GM18858 (cell line): ENCODE results near the gene TXNRD3.
"Not testable (repeated sequence)": the region's sequence is repeated elsewhere in the genome, so short reads cannot be mapped to it uniquely, and the experiment has no call there.

ENCODE experiments used
- ATAC-seq: cut with Tn5 transposase; IDR thresholded peaks from one replicate; pipeline ENCODE4 v1.9.1; 2021; ENCODE audit not compliant: unreplicated experiment

TXNRD3 gene

DNA sequence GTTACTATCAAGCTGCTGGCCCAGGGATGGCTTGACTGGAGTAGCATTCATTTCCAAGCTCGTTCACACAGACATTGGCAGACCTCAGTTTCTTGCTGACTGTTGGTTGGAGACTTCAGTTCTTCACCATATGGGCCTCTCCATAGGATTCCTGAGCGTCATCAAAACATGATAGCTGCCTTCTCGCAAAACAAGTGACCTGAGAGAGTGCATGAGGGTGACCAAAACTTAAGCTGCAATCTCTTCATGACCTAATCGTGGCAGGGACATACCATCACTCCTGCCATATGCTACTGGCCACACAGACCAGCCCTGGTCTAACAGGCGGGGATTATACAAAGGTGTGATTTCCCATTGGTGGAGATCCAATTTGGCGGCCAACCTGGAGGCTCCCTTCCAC lies 50.2 kb downstream of the TXNRD3 start:
- no peak for ATAC-seq

- ATAC-seq = no peak
Measured at GRCh38 chr3:126599101-126599500, 55.8 kb downstream of the TXNRD3 start.

- not testable (repeated sequence) for ATAC-seq
Measured at GRCh38 chr3:126595479-126595878, 59.4 kb downstream of the TXNRD3 start.

DNA sequence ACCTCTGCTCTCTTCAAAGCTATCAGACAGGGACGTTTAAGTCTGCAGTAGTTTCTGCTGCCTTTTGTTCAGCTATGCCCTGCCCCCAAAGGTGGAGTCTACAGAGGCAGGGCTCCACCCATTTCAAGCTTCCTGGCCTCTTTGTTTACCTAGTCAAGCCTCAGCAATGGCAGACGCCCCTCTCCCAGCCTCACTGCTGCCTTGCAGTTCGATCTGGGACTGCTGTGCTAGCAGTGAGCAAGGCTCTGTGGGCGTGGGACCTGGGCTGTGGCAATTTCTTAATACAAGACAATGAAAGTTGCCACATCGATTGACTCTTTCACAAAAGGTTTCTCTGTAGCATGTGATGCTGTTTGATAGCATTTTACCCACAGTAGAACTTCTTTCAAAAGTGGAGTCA lies 63.4 kb downstream of the TXNRD3 start:
- not testable (repeated sequence) for ATAC-seq

- no peak for ATAC-seq
Measured at GRCh38 chr3:126582311-126582710, 72.6 kb downstream of the TXNRD3 start.

GRCh38 chr3:126581569-126581968 lies 73.4 kb downstream of the TXNRD3 start:
- ATAC-seq = no peak

DNA sequence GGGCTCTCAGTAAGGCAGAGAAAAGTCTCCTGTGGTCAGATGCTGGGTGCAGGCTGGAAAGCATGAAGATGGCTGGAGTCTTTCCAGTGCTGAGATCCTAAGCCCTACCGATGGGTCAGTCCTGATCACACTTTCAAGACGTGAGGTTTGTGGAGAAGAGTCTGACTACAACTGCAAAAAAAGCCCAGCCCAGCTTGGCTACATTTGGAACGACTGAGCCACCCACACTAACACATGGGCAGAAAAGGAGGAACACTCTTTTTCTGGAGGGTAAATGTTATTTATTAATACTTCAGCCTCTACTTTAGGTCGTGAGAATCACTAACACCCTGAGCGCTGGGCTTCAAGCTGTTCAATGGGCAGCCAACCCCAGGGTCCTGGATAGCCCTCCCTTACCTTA lies 74.2 kb downstream of the TXNRD3 start:
- ATAC-seq = no peak

- ATAC-seq = no peak
Measured at GRCh38 chr3:126578702-126579101, 76.2 kb downstream of the TXNRD3 start.

DNA sequence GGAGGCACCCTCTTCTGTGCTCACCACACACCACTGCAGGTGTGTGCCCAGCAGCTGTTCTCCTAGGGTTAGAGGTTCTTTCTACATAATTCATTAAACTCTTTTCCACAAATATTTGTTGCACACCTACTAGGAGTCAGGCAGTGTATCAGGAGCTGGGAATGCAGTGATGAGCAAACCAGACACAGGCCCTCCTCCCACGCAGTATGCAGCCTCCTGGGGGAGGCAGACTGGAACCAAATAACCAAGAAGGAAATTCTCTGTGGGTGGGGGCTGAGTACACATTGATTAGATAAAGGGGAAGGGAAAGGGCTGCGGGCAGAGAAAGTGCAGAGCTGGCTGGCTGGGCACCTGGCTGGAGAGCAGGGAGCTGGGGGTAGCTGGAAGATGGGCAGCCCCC lies 77.7 kb downstream of the TXNRD3 start:
- no peak for ATAC-seq

- ATAC-seq = no peak
Measured at GRCh38 chr3:126573492-126574117, 81.3 kb downstream of the TXNRD3 start.

DNA sequence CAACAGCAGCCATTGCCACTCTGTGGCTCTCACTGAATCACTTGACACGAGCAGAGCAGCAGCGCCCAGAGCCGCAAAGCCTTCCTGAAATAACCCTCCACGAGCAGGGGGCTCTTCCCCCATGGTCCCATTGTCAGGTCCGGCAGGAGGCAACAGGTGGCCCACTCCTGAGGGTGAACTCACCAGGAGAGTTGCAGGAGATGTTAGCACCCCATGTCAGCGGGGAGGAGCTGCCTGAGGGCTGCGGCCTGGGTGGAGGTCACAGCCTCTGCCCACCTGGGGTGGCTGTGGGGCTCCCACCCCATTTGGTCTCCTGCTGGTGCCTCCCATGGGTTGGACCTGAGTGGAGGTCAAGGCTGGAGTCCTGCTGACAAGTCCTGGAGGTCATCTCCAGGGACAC lies 83.8 kb downstream of the TXNRD3 start:
- ATAC-seq = no peak

DNA sequence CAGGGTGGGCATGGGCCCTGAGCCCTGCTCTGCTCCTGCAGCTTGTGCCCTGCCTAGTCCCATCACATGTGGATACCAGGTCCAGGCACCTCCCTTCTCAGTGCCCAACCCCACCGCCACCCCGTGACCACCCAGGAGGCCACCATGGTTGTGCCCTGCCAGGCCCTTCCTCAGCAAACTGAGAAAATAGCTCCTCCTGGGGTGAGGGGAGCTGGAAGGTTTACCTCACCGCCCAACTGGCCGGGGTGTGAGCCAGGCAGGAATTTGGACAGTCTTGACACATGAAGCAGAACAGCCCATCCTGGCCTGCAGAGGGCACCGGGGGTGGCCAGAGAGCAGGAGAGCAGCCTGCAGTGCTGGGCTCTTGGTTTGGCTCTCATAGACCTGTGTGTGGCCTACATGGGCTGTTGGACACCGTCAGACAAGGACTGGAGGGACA lies 84.8 kb downstream of the TXNRD3 start:
- ATAC-seq = no peak

DNA sequence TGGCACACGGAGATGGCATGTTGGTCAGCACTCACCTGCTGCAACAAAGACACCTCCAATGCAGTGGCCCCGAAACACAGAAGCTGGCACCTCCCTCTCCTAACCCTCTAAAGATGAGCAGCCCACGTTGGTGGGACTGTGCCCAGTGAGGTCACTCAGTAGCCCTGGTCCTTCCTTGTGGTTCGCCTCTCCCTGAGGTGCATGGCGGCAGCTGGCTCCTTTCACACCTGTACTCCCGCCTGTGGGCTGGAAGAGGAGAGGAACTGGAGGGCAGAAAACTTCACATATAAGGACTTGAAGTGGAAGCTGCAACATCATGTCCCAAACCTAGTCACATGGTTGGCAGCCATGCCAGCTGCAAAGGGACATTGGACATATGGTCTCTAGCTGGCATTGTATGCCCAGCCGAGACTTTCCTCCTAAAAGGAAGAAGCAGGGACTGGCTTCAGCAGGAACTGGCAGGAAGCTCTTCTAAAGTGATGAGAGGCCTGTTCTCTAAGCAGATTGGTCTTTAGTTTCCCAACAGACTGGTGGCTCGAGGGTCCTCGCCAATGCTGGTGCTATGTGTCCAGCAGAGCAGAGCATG lies 85.4 kb downstream of the TXNRD3 start:
- ATAC-seq = no peak

DNA sequence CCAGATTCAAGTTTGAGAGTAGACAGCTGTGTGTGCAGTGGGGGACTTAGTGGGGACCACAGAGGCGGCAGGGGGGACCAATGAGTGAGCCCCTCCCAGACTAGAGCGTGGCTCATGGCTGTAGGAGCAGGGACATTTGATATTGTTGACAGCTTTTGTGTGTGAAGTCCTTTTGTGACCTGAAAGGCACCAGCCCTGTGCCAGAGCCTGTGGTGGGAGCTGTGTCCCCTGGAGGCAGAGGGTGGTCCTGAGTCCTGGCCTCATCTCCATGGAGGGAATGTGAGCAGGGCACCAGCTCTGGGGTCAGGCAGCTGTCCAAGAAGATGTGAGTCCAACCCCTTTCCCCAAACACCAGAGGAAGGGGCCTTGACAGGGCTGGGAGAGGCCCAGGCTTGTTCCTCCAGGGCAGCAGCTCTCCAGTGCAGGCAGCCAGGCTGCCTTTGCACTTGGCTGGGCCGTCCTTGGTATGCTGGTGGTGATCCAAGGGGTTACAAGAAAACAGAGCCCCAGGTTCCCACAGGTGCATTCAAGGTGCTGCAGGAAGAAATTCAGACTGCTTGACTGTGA lies 86.1 kb downstream of the TXNRD3 start:
- no peak for ATAC-seq

DNA sequence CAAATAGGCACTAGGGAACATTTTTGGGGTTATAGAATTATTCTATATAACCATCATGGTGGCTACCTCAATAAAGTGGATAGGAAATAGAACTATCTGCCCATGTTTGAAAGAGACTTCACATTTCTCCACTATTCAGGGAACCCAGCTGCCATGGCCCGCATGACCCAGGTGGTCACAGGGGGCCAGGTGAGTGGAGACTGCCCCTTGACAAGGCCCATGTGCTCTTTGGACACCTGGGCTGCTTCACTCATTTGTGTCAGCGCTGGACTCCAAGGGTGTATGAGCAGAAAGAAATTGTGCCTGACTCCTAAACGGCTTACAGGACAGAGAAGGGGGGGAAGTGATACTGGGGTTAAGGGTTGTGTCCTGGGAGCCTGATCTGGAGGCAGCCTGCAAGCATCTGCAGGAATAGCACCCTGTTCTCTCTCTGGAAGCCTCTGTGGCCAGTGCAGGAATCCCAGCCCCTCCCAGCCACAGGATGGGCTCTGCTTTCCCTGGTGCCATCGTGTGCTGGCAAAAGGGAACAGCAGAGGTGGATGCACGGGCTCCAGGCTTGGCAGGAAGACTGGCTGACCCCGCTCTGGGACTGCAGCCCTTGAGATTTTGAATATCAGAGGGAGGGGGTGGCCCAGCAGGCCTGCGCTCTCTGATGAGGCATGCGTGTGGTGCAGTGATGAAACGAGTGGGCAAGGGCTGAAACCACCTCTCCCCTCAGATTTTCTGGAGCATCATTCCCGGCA lies 87.1 kb downstream of the TXNRD3 start:
- ATAC-seq = no peak

GRCh38 chr3:126562737-126563276 lies 92.1 kb downstream of the TXNRD3 start:
- ATAC-seq = no peak

- ATAC-seq = no peak
Measured at GRCh38 chr3:126558336-126559071, 96.4 kb downstream of the TXNRD3 start, which contains the start of gene C3orf22. Gene C3orf22 (minus strand): TSS chr3:126558932. CDS start chr3:126553390, 5,542 bp downstream.

DNA sequence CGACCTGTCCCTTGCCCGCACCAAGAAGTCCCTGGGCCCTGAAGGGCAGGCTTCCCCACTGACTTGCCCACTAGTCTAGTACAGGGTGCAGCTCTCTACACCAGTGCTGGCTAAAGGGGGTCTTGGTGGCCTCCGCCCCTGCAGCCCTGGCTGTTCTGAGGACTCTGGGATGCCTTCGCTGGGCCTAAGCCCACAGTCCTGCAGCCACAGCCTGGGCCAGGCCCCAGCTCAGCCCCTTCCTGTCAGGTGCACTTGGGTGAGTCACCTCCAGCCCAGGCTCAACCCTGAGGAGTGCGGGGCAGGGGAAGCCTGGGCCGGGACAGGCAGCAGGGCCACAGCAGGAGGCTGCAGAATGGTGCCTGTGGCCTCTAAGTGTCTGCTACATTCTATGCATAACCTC lies 97.2 kb downstream of the TXNRD3 start:
- ATAC-seq = no peak

GRCh38 chr3:126557415-126557745 lies 97.5 kb downstream of the TXNRD3 start:
- ATAC-seq = no peak
